SU-DHL-6 (cell line): Measurements from ENCODE around the gene OR10R2.

Experiments
- CTCF ChIP-seq: fragments of 200-600 bp; sonication (generic); IDR thresholded peaks from one replicate; pipeline ENCODE4 v1.5.1; 2017; ENCODE audit warnings: antibody characterized with exemption, mild to moderate bottlenecking, low read length, moderate library complexity; ENCODE audit not compliant: insufficient read depth, poor library complexity, severe bottlenecking
- EZH2phosphoT487 ChIP-seq: fragments of 200-600 bp; sonication (generic), shearing (Covaris generic); conservative IDR thresholded peaks from 2 replicates; pipeline ENCODE4 v1.6.1; 2018; ENCODE audit warnings: mild to moderate bottlenecking, antibody characterized with exemption, low read length, moderate library complexity, mixed read lengths

GRCh38 chr1:158507511-158507910 is 35.5 kb downstream of the OR10R2 start:
- no peak for TF ChIP-seq CTCF
- TF ChIP-seq EZH2phosphoT487: no peak
